ENCODE measurements around the gene EIF4G1.
"Not testable (repeated sequence)": the region's sequence is repeated elsewhere in the genome, so short reads cannot be mapped to it uniquely, and the experiment has no call there.

The EIF4G1 gene

DNA sequence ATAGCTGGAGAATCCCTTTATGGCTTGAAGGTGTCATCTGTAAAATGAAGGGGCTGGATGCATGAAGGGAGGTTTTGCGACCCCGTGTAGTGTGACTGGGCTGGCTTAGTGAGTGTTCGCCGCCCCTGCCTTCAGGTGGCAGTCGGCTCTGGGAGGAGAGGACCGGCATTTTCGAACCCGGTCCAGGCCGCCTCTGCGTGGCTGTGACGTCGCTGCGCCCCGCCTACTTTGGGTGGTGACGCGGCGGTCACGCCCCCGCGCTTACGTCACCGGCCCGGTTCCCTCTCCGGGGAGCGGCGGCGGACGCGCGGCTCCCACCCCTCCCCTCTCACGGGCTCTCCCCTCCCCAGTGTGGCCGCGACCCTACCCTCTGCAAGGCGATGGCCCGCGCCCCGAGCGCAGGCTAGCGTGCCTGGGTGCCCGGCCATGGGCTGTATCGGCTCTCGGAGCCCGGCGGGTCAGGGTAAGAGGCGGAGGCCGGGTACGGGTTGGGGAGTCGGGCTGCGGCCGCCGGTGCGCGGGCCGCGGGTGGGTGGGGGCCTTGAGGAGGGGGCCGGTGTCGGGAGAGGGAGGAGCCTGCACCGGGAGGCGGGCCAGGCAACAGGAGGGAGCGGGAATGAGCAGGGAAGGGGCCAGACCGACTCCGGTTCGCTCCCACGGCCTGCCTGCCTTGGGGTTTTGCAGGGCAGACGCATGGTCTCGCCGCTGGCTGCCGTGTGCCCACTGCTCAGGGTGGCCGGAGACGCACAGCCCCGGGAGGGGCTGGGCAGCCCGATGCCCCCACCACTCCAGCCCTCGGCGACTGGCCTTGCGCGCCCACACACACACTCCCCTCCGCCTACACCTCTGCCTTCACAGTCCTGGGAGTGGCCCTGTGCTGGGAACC, 21.5 kb downstream of the EIF4G1 start:
- peak; percentile 80 for DNase-seq (ENCODE audit: low read depth)

DNA sequence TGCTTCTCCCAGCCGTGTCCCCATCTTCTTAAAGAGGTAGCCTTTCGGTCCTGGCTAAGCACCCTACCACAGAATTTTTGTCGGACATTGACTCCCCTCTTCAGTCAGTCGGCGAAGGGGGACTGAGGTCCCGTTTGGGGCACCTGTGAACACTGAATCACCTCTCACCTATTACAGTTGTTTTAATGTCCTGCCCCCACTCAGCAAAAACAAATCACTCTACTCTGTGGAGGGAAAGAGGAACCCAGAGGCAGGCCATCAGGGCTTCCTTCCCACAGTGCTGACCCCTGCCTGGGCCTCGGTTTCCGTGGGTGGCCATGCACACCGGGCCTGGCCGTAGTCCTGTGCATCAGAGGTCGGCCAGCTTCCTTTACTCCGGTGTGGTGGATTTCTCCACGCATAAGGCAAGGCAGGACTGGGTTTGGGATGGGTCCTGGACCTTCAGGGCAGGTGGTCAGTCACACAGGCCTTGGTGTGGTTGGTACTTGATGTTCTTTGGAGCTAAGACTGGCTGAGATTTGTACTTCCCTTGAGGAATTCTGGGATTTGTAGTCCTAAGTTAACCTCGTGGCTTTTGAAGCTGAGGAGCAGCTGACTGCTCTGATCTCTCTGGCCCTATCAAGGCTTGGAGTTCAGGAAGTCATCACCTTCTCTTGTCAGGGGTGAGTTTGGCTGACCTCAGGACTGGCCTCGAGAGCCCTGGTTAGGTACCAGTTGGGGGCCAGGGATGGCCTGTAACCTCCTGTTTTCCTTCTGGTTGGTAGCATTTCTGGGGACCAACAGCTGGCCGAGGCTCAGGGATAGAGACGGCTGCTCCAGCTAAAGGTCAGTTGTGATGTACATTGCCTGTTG, 22.4 kb downstream of the EIF4G1 start:
- DNase-seq (ENCODE audit: low read depth): no peak

- no peak for DNase-seq (ENCODE audit: low read depth)
These were observed 23.0 kb downstream of the EIF4G1 start, which contains the start of gene FAM131A for GRCh38 chr3:184337399-184337714. Gene FAM131A, plus strand, starts transcription at chr3:184337600. Its CDS starts 31 bp downstream, at chr3:184337631.

- DNase-seq (ENCODE audit: low read depth): no peak
These were observed 23.6 kb downstream of the EIF4G1 start for GRCh38 chr3:184337981-184338380.

- peak; percentile 16 for DNase-seq (ENCODE audit: low read depth)
These were observed 24.1 kb downstream of the EIF4G1 start for GRCh38 chr3:184338511-184338945.

- DNase-seq (ENCODE audit: low read depth): no peak
These were observed 24.6 kb downstream of the EIF4G1 start for GRCh38 chr3:184339001-184339400.

DNA sequence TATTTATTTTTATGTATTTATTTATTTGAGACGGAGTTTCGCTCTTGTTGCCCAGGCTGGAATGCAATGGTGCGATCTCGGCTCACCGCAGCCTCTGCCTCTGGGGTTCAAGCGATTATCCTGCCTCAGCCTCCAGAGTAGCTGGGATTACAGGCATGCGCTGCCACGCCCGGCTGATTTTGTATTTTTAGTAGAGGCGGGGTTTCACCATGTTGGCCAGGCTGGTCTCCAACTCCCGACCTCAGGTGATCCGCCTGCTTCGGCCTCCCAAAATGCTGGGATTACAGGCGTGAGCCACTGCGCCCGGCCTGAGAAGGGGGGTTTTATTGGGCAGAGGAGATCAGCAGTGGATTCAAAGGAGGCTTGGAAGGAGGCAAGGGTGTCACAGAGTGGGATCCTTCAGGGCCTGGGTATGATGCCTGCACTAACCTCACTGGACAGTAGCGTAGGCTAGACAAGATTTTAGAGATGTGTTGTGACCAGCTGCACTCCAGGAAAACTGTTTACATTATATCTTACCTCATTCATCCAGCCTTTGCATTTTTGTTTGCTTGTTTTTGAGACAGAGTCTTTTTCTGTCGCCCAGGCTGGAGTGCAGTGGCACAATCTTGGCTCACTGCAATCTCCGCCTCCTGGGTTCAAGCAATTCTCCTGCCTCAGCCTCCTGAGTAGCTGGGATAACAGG, 25.2 kb downstream of the EIF4G1 start:
- not testable (repeated sequence) for DNase-seq (ENCODE audit: low read depth)

DNA sequence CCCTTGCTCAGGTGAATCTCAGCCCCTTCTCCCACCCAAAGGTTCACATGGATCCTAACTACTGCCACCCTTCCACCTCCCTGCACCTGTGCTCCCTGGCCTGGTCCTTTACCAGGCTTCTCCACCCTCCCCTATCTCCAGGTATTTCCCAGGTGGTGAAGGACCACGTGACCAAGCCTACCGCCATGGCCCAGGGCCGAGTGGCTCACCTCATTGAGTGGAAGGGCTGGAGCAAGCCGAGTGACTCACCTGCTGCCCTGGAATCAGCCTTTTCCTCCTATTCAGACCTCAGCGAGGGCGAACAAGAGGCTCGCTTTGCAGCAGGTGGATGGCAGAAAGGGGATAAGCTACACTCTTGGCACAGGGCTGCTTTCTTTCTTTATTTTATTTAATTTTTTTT, 27.5 kb downstream of the EIF4G1 start:
- no peak for DNase-seq (ENCODE audit: low read depth)

GRCh38 chr3:184343200-184343876, 28.9 kb downstream of the EIF4G1 start:
- DNase-seq (ENCODE audit: low read depth): no peak

- DNase-seq (ENCODE audit: low read depth): no peak
These were observed 30.3 kb downstream of the EIF4G1 start for GRCh38 chr3:184344579-184345316.

GRCh38 chr3:184345317-184346144, 31.1 kb downstream of the EIF4G1 start:
- DNase-seq (ENCODE audit: low read depth): no peak

- DNase-seq (ENCODE audit: low read depth): no peak
These were observed 32.2 kb downstream of the EIF4G1 start for GRCh38 chr3:184346480-184347190.

DNA sequence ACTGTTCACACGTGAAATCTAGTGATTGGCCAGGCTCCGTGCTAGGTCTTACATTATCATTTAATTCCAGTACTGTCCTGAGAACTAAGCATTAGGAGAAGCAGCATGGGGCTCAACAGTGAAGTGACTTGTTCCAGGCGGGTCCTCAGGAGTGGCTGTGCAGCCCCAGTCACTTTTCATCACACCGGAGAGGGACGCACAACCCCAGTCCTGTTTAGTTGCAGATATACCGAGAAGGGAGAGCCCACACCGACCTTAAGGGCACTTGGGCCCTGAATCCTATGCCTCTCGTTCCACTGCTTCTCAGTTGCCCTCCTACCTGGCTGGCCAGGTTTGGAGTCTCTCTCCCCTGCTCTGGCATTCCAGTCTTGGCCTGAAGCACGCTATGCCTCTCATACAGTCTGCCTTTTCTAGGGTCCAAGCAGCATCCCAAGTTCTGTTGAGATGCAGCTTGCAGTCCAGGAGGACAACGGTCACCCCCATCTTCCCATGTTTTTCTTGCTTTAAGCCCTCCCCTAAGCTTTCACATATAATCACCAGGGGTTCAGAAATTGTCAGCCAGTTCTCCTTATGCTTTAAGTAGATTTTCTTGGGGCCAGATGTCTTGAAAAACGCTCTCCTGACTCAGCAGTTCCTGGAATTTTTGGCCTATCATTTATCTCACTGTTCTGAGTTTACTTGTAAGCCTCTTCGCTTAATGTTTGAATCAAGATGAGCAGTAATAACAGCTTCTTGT, 33.1 kb downstream of the EIF4G1 start:
- no peak for DNase-seq (ENCODE audit: low read depth)

GRCh38 chr3:184348057-184348382, 33.6 kb downstream of the EIF4G1 start:
- DNase-seq (ENCODE audit: low read depth): no peak

DNA sequence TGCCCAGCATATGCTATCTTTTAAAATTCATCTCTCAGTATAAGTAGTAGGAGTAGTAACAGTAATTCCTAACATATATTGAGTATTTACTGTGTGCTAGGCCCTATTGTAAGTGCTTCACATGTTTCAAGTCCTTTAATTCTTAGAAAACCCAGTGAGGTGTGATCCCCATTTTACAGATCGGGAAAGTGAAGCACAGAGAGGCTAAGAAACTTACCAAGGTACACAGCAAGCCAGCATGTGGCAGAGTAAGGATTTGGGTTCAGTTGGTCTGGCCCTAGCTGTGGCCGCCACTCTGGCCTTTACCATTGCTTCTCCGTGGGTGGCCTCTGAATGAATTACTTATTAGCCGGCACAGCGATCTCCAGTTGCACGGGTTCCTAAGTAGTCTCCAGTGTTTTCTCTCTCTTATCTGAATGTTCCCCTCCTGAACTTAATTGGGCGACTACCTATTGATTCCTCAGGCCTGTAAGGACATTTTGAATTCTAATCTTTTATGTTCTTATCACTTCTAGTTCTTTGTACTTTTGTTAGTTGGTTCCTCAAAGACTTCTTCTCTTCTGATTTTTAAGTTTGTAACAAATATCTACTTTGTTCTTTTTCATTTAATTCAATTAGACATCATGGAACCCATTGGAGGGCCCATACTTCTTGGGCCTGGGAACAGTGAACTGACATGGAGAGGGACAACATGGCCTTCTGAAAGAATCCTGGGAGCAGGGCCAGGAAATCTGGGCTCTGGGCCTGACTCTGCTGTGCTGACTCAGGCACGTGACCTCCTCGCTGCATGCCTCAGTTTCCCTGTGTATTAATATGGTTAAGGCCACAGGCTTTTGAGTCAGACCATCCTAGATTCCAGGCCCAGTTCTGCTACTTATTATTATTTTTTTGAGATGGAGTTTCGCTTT, 35.4 kb downstream of the EIF4G1 start:
- DNase-seq (ENCODE audit: low read depth): no peak

GRCh38 chr3:184350618-184351017, 36.2 kb downstream of the EIF4G1 start:
- no peak for DNase-seq (ENCODE audit: low read depth)

DNA sequence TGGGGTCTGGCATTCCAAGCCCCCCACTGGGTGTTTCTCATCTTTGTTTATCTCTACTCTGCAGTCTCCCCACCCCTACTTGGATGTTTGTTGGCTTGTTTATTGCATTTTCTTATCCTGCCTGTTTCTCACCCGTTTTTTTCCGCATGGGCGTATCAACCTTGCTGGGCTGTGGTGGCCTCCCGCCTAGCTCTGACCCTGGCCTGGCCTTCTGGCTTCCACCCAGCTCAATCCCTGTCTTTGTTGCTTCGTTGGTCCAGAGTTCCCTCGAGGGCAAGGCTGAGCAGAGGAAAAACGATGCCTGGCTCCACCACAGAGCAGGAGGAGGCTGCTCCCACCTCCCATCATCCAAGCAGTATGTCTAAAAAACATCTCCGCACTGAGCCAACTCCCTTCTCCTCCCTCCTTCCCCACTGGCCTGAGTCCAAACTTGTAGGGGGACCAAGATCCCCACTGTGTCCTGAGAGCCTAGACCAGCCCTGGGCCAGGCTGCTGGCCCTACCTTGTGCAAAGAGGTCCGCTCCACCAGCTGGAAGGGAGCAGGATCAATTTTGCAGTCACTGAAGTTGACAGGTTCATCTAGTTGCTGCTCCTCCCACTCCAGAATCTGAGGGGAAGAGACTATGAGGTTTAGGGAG, 37.2 kb downstream of the EIF4G1 start:
- DNase-seq (ENCODE audit: low read depth): no peak
